ENCODE measurements around the gene ITFG2.

The ITFG2 gene

DNA sequence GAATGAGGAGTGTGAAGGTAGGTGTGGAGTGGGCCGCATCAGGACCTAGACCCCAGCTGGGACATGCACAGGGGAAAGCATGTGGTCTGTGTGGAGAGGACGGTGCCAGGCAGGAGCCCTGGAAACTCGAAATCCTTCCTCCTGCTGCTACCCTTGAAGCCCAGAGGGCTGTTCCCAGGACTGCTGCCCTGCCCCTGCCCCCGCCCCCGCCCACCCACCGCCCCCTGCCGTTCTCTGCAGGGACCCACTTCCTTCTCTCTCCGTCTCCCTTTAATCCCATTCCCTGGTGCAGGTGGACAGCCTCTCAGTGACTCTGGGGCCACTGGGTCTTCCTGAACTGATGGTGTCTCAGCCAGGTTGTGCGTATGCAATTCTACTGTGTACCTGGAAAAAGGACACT, 8.0 kb downstream of the ITFG2 start:
- no peak overlapping the region for H3K4me3 ChIP-seq (ENCODE audit: low read length)
- TF ChIP-seq, protein P1, sequence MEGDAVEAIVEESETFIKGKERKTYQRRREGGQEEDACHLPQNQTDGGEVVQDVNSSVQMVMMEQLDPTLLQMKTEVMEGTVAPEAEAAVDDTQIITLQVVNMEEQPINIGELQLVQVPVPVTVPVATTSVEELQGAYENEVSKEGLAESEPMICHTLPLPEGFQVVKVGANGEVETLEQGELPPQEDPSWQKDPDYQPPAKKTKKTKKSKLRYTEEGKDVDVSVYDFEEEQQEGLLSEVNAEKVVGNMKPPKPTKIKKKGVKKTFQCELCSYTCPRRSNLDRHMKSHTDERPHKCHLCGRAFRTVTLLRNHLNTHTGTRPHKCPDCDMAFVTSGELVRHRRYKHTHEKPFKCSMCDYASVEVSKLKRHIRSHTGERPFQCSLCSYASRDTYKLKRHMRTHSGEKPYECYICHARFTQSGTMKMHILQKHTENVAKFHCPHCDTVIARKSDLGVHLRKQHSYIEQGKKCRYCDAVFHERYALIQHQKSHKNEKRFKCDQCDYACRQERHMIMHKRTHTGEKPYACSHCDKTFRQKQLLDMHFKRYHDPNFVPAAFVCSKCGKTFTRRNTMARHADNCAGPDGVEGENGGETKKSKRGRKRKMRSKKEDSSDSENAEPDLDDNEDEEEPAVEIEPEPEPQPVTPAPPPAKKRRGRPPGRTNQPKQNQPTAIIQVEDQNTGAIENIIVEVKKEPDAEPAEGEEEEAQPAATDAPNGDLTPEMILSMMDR (conservative IDR thresholded peaks at IDR 0.05; ENCODE audit: low read depth, low read length): no peak
- DNase-seq (ENCODE audit: low read depth): no peak

DNA sequence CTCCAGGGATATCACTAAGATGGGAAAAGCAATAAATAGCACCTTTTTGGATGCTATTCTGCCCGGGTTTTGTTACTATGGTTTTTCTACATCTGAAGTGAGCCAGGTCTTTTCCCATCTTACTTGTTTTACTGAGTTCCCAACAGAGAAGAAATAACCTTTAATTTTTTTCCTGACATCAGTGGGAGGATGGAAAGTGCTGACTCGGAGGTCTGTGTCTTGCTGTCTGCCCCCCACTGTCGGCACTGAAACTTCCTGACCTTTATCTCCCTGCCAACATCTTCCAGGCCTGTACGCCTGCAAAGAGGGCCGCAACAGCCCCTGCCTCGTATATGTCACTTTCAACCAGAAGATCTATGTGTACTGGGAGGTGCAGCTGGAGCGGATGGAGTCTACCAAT, 11.0 kb downstream of the ITFG2 start:
- no peak overlapping the region for H3K4me3 ChIP-seq (ENCODE audit: low read length)
- TF ChIP-seq, protein P1 (conservative IDR thresholded peaks at IDR 0.05; ENCODE audit: low read depth, low read length): no peak
- DNase-seq (ENCODE audit: low read depth): no peak

DNA sequence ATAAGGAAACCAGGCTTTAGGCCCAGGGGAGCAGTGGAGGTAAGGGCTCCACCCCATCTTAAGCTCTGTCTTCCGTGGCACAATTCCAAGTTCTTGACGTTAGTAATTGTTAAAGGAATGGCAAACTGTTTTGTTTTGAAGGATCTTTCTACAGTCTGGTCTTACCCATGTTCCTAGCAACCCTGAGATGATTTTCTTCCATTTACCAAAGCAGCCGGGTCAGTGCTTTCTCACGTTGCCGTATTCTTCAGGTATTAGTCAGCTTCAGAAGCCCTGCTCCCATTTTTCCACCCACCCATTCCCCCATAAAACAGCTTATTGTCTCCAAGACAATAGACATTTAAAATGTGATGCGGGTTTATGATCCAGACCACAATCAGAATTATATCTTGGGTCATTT, 12.1 kb downstream of the ITFG2 start:
- no peak overlapping the region for H3K4me3 ChIP-seq (ENCODE audit: low read length)
- TF ChIP-seq, protein P1 (conservative IDR thresholded peaks at IDR 0.05; ENCODE audit: low read depth, low read length): no peak
- no peak for DNase-seq (ENCODE audit: low read depth)

GRCh38 chr12:2825132-2825531, 12.7 kb downstream of the ITFG2 start:
- TF ChIP-seq, protein P1 (conservative IDR thresholded peaks at IDR 0.05; ENCODE audit: low read depth, low read length): no peak
- DNase-seq (ENCODE audit: low read depth): no peak
- H3K4me3 ChIP-seq (ENCODE audit: low read length): no peak overlapping the region

- TF ChIP-seq, protein P1 (conservative IDR thresholded peaks at IDR 0.05; ENCODE audit: low read depth, low read length): no peak
- no peak for DNase-seq (ENCODE audit: low read depth)
- no peak overlapping the region for H3K4me3 ChIP-seq (ENCODE audit: low read length)
Observed at GRCh38 chr12:2826036-2826435, 13.6 kb downstream of the ITFG2 start.

DNA sequence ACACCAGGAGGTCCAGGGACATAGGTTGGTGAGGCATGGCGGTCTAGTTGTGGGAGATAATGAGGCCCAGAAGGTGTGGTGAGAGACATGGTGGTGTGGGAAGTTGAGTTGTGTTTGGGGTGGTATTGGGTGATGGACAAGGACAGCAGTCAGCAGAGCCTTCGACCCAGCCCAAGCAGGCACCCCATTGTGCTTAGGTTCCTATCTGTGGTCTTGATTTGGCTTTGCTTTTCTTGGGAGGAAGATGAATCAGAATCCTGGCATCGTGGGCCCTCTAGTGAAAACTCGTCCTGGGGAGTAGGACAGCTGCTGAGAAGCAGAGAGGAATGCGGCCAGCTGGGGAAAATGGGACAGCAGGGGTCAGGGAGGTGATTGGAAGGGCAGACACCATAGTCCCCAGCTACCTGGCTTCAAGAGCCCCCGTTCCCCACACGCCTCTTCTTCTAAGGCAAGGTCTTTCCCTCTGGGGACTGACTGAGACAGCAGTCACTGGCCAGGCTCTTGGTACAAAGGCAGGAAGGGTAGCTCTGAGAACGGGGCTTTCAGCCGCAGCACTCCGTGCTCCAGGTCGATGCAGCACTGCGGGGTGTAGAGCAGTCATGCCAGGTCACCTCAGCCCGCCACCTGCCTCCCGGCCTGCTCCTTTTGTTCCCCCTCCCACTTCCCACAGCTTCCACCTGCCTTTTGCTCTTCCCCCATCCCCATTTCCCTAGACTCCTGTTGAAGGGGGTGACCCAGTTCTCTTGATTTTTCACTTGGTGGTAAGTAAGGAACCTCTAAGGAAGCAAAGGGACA, 14.4 kb downstream of the ITFG2 start:
- TF ChIP-seq, protein P1 (conservative IDR thresholded peaks at IDR 0.05; ENCODE audit: low read depth, low read length): no peak
- DNase-seq (ENCODE audit: low read depth): no peak
- H3K4me3 ChIP-seq (ENCODE audit: low read length): no peak overlapping the region

- no peak for DNase-seq (ENCODE audit: low read depth)
- TF ChIP-seq, protein P1 (conservative IDR thresholded peaks at IDR 0.05; ENCODE audit: low read depth, low read length): no peak
- H3K4me3 ChIP-seq (ENCODE audit: low read length): no peak overlapping the region
Observed at GRCh38 chr12:2829275-2829674, 16.8 kb downstream of the ITFG2 start.
